Measurements from ENCODE around the gene CUX1. TPM values are rescaled to one million over a fixed set of nuclear protein-coding genes. Genes with fewer than 3 reads are reported as not detected.
"Not testable (repeated sequence)": the region's sequence is repeated elsewhere in the genome, so short reads cannot be mapped to it uniquely, and the experiment has no call there.

CUX1 gene
- total RNA-seq, 1 experiment from 2014 or later: 49.8 TPM

DNA sequence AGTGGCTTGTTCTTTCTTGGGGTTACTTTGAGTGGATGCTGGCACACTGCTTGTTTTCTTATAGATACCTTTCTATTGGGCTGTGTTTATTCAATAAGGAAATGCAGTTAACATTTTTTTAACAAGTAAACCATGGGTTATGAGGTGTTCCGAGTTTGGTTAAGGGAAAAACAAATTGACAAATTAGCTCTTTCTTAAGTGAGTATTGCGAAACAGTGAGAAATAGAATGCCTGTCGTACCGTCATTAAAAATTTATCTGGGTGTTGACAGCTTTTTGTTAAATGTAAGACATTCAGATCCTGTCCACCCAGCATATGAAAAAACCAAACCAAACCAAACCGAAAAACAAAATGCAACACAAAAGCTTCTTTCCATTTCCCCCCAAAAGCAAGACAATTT lies 6.2 kb downstream of the CUX1 start:
- no peak overlapping the region for H3K27ac ChIP-seq
- H3K9me3 ChIP-seq (replicated peaks): no peaks in the 10 kb centered on the region
- no peaks in the 10 kb centered on the region for H3K27me3 ChIP-seq (replicated peaks)
- no peak for DNase-seq (ENCODE audit: low read depth in 1 of 2, low spot score in 2 of 2)
- H3K36me3 ChIP-seq: peaks cover 19% of the 10 kb centered on the region
- no peak overlapping the region for H3K4me3 ChIP-seq
- peaks cover 4% of the 10 kb centered on the region; the same call in 1 of the 2 replicates for H3K4me1 ChIP-seq (replicated peaks)

DNA sequence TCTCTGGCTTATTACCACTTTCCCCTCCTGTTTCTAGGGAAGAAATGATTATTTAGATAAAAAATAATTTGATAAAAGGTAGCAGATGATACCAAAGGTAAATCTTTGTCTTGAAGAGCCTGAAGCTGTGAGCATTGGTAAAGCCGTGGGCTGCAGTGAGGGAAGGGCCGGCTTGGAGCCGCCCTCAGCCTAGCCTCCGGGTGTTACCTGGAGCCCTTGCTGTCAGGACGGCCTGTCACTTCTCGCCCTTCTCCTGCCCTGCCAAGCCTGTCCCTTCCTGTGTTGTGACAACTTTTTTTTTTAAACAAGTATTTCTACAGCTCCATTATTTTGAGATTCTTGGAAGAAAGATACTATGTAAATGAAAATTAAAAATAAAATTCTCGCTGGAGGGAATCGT lies 7.0 kb downstream of the CUX1 start:
- Histone ChIP-seq H3K27me3 (replicated peaks) (no peaks in the 10 kb centered on the region), H3K27ac (no peak overlapping the region), H3K4me1 (replicated peaks) (peaks cover 4% of the 10 kb centered on the region; the same call in 1 of the 2 replicates), H3K4me3 (no peak overlapping the region), H3K9me3 (replicated peaks) (no peaks in the 10 kb centered on the region), H3K36me3 (peaks cover 22% of the 10 kb centered on the region; the same call in 1 of the 2 replicates)
- no peak for DNase-seq (ENCODE audit: low read depth in 1 of 2, low spot score in 2 of 2)

DNA sequence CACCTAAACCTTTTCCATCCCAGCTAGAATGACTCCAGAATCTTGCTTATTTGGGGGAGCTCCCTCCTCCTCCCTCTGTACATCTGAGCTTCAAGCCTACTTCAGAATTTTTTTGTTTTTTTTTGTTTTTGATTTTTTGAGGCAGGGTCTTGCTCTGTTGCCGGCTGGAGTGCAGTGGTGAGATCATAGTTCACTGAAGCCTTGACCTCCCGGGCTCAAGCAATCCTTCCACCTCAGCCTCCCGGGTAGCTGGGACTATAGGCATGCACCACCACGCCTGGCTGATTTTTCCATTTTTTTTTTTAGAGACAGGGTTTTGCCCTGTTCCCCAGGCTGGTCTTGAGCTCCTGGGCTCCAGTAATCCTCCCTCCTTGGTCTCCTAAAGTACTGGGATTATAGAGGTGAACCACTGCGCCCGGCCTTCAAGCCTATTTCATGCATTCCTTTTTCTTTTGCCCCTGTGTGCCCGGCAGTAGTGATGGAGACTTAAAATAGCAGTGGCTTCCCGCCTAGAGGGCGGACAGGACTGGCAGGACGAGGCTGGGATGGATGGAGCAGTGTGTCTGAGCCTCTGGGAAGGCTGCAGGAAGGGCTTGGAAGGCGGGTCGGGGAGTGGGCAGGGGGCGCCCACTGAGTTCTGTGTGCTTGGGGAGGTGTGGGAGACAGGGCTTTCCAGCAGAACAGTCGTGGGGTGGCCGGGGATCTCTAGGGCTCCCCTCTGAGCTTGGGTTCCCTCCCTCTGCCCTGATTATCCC lies 8.8 kb downstream of the CUX1 start:
- H3K4me3 ChIP-seq: no peak overlapping the region
- no peak overlapping the region for H3K27ac ChIP-seq
- no peaks in the 10 kb centered on the region for H3K27me3 ChIP-seq (replicated peaks)
- peaks cover 15% of the 10 kb centered on the region; the same call in 1 of the 2 replicates for H3K36me3 ChIP-seq
- no peak for DNase-seq (ENCODE audit: low read depth in 1 of 2, low spot score in 2 of 2)
- no peaks in the 10 kb centered on the region for H3K4me1 ChIP-seq (replicated peaks)
- no peaks in the 10 kb centered on the region for H3K9me3 ChIP-seq (replicated peaks)

DNA sequence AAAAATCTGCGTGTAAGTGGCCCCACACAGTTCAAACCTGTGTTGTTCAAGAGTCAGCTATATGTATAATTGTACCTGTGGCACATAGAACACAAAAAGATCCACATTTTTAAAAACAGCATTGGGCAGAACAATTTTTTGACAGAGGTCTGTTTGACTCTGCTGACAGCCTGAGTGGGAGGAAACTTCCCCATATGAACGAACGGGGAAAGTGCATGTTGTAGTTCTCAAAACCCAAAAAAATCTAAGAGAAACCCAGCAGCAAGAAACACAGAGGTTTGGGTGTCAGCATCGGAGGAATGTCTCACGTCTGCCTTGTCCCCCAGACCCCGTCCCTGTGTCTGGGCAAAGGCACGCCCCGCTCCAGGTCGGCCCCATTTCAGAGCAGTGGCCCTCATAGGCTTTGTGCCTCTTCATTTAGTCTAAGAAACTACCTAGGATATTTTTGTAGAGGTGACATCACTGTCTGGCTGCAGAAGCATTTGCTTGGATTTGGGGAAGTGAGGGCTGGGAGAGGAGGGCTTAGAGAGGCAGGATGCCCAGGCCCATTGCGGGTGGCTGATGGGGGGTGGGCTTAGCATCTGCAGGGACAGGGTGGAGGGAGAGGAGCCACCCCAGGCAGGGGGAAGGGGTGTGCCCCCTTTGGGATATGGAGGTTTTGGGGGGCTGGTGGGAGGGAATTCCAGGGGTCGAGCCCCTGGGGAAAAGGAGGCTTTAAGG lies 11.0 kb downstream of the CUX1 start:
- no peaks in the 10 kb centered on the region for H3K9me3 ChIP-seq (replicated peaks)
- no peak overlapping the region for H3K27ac ChIP-seq
- no peak overlapping the region for H3K4me3 ChIP-seq
- no peaks in the 10 kb centered on the region for H3K27me3 ChIP-seq (replicated peaks)
- H3K4me1 ChIP-seq (replicated peaks): no peaks in the 10 kb centered on the region
- no peak for DNase-seq (ENCODE audit: low read depth in 1 of 2, low spot score in 2 of 2)
- peaks cover 9% of the 10 kb centered on the region; the same call in 1 of the 2 replicates for H3K36me3 ChIP-seq

DNA sequence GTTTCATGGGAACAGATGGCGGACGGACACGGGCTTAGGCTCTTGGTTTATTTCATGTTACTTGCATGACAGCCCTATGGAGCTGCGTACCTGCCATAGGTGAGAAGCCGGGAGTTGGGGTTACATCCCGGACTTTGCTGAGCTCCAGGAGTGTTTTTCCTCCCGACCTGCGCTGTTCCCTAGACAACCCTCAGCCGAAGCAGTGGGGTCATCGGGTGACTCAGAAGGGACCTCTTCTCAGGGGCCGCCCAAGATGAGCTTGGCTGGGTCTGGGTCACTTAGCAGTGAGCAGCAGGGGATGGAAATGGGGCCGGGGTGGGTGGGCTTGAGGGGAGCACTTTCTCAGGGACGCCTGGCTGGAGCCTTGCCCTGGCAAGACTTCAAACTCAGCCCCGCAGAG lies 11.9 kb downstream of the CUX1 start:
- DNase-seq (ENCODE audit: low read depth in 1 of 2, low spot score in 2 of 2): no peak
- Histone ChIP-seq H3K27ac (no peak overlapping the region), H3K36me3 (peaks cover 7% of the 10 kb centered on the region; the same call in 1 of the 2 replicates), H3K27me3 (replicated peaks) (no peaks in the 10 kb centered on the region), H3K4me1 (replicated peaks) (no peaks in the 10 kb centered on the region), H3K9me3 (replicated peaks) (no peaks in the 10 kb centered on the region), H3K4me3 (no peak overlapping the region)

DNA sequence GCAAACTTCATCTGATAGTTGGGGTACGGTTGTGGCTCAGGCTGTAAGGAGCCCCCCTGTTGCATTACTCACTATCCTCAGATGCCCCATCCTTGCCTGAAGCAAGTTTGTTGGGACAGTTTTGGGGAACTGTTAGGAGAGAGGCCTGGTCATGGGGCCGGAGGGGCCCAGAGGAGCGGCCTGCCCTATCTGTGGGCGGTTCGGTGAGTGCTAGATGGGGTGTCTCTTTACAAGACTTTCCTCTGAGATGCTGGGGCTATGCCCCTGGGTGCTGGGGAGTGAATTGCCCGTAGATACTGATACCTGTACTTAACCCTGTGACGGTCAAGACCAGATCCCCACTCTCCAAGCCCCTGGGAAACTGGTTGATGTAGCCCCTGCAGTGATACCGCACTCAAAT lies 12.4 kb downstream of the CUX1 start:
- no peak overlapping the region for H3K4me3 ChIP-seq
- H3K27me3 ChIP-seq (replicated peaks): no peaks in the 10 kb centered on the region
- H3K27ac ChIP-seq: no peak overlapping the region
- H3K36me3 ChIP-seq: peaks cover 7% of the 10 kb centered on the region; the same call in 1 of the 2 replicates
- no peak for DNase-seq (ENCODE audit: low read depth in 1 of 2, low spot score in 2 of 2)
- H3K9me3 ChIP-seq (replicated peaks): no peaks in the 10 kb centered on the region
- H3K4me1 ChIP-seq (replicated peaks): no peaks in the 10 kb centered on the region

- not testable (repeated sequence) for H3K27me3 ChIP-seq (replicated peaks); H3K4me3 ChIP-seq; H3K36me3 ChIP-seq; H3K4me1 ChIP-seq (replicated peaks); H3K9me3 ChIP-seq (replicated peaks); H3K27ac ChIP-seq; DNase-seq (ENCODE audit: low read depth in 1 of 2, low spot score in 2 of 2)
Observed at GRCh38 chr7:101831396-101831795, 14.0 kb downstream of the CUX1 start.

- Histone ChIP-seq H3K4me1 (replicated peaks) (no peaks in the 10 kb centered on the region), H3K27ac (no peak overlapping the region), H3K4me3 (no peak overlapping the region), H3K9me3 (replicated peaks) (no peaks in the 10 kb centered on the region), H3K36me3 (peaks cover 9% of the 10 kb centered on the region; the same call in 1 of the 2 replicates), H3K27me3 (replicated peaks) (no peaks in the 10 kb centered on the region)
- no peak for DNase-seq (ENCODE audit: low read depth in 1 of 2, low spot score in 2 of 2)
Observed at GRCh38 chr7:101832205-101832631, 14.8 kb downstream of the CUX1 start.

- Histone ChIP-seq H3K27ac (no peak overlapping the region), H3K36me3 (peaks cover 9% of the 10 kb centered on the region; the same call in 1 of the 2 replicates), H3K27me3 (replicated peaks) (no peaks in the 10 kb centered on the region), H3K9me3 (replicated peaks) (no peaks in the 10 kb centered on the region), H3K4me1 (replicated peaks) (no peaks in the 10 kb centered on the region), H3K4me3 (no peak overlapping the region)
- no peak for DNase-seq (ENCODE audit: low read depth in 1 of 2, low spot score in 2 of 2)
Observed at GRCh38 chr7:101832685-101833375, 15.4 kb downstream of the CUX1 start.

GRCh38 chr7:101833799-101834198 lies 16.4 kb downstream of the CUX1 start:
- Histone ChIP-seq H3K27me3 (replicated peaks) (no peaks in the 10 kb centered on the region), H3K4me3 (no peak overlapping the region), H3K36me3 (peaks cover 6% of the 10 kb centered on the region; the same call in 1 of the 2 replicates), H3K4me1 (replicated peaks) (no peaks in the 10 kb centered on the region), H3K9me3 (replicated peaks) (no peaks in the 10 kb centered on the region), H3K27ac (no peak overlapping the region)
- DNase-seq (ENCODE audit: low read depth in 1 of 2, low spot score in 2 of 2): no peak

DNA sequence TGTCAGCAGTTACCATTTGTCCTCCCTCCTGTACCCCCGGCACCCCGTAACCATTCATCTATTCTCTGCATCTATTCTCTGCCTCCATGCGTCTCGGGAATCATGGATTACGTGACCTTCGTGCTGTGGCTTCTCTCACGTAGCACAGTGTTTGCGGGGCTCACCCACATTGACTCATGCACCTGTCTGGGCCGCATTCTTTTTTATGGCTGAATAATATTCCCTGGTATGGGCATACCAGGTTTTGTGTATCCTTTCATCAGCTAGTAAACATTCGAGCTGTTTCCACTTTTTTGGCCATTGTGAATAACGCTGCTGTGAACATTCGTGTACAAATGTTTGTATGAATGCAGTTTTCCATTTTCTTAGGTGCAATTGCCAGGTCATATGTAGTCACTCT lies 17.7 kb downstream of the CUX1 start:
- 0 out of 2 replicates have a peak, but pooled peaks cover 2% of the 10 kb centered on the region for H3K36me3 ChIP-seq
- no peaks in the 10 kb centered on the region for H3K9me3 ChIP-seq (replicated peaks)
- no peaks in the 10 kb centered on the region for H3K27me3 ChIP-seq (replicated peaks)
- H3K4me1 ChIP-seq (replicated peaks): no peaks in the 10 kb centered on the region
- DNase-seq (ENCODE audit: low read depth in 1 of 2, low spot score in 2 of 2): no peak
- H3K27ac ChIP-seq: no peak overlapping the region
- no peak overlapping the region for H3K4me3 ChIP-seq

GRCh38 chr7:101837433-101837832 lies 20.0 kb downstream of the CUX1 start:
- not testable (repeated sequence) for H3K9me3 ChIP-seq (replicated peaks); H3K27me3 ChIP-seq (replicated peaks); DNase-seq (ENCODE audit: low read depth in 1 of 2, low spot score in 2 of 2)

DNA sequence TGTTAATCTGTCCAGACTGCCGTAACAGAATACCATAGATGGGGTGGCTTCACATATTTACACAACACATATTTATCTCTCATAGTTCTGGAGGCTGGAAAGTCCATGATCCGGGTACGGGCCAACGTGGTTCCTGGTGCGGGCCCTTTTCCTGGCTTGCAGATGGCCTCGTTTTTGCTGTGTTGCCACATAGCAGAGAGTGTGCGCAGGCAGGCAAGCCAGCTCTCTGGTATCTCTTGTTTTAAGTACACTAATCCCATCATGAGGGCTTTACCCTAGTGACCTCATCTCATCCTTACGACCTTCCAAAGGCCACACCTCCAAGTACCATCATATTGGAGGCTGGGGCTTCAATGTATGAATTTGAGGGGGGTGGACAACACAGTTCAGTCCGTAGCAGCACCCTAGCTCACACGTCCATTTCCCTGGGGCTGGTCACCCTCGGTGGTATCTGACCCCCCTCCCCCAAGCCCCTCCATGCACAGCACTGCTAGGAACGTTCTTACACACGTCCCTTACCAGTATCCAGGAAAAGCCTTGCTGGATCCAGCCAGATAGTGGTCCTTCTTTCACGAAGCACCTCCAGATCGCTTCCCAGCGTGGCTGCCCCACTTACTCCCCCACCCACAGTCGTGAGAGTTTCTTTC lies 21.5 kb downstream of the CUX1 start:
- DNase-seq (ENCODE audit: low read depth in 1 of 2, low spot score in 2 of 2): no peak
- no peak overlapping the region for H3K27ac ChIP-seq
- 0 out of 2 replicates have a peak, but pooled peaks cover 2% of the 10 kb centered on the region for H3K36me3 ChIP-seq
- H3K4me1 ChIP-seq (replicated peaks): no peaks in the 10 kb centered on the region
- H3K27me3 ChIP-seq (replicated peaks): no peaks in the 10 kb centered on the region
- H3K9me3 ChIP-seq (replicated peaks): no peaks in the 10 kb centered on the region
- H3K4me3 ChIP-seq: no peak overlapping the region

More at GRCh38 chr7:101837433-101837832, 20.0 kb downstream of the CUX1 start:
- not testable (repeated sequence) for H3K4me3 ChIP-seq; H3K4me1 ChIP-seq (replicated peaks); H3K27ac ChIP-seq; H3K36me3 ChIP-seq

Data from SJSA1 (cell line).